HCT116 (cell line): Measurements from ENCODE around the gene SLC2A14. TPM values are rescaled to one million over a fixed set of nuclear protein-coding genes. Genes with fewer than 3 reads are reported as not detected.

Experiments used
- ATAC-seq: fragments of 200-7000 bp; cut with Tn5 transposase; 2 replicates; pipeline ENCODE4 v1.9.1; 2020; ENCODE audit warnings: mild to moderate bottlenecking, moderate library complexity
- BruUV-seq: library from RNA; stranded (reverse); fragments of 400-500 nt; replicated peaks from 2 replicates; lab custom pipeline; 2021; lab: Mats Ljungman, UMichigan
- CTCF ChIA-PET: fragments of 300-600 bp; sonication (Branson Sonifier 250); formaldehyde crosslinking; loops from one replicate; lab custom pipeline; 2021; ENCODE audit warnings: antibody characterized with exemption; lab: Charles Lee
- POLR2A ChIA-PET: fragments of 300-600, 350-600 bp; sonication (Branson Sonifier 250); formaldehyde crosslinking; loops from one replicate; lab custom pipeline; 2021; ENCODE audit warnings: antibody characterized with exemption; lab: Charles Lee
- RAD21 ChIA-PET, 2 experiments: fragments of 300-600 bp; sonication (Branson Sonifier 250); formaldehyde crosslinking; loops; one replicate each; lab custom pipeline; 2023; ENCODE audit warnings: low total read pairs in 2 of 2; ENCODE audit not compliant: uncharacterized antibody in 2 of 2, unreplicated experiment in 2 of 2, low non-redundant PET in 1 of 2; lab: Charles Lee
- DNase-seq: peaks from one replicate; pipeline ENCODE4 v3.0.0-alpha.2; 2010; ENCODE audit warnings: low read depth, low spot score
- H2AFZ ChIP-seq: fragments of 200-600 bp; shearing (Covaris generic), sonication (generic); 2 replicates; pipeline ENCODE4 v1.6.1; 2017; ENCODE audit warnings: low read depth, mixed run types, mixed read lengths, antibody characterized with exemption, low read length; ENCODE audit not compliant: poor library complexity, severe bottlenecking
- H3K27ac ChIP-seq: 2 replicates; pipeline ENCODE4 v1.5.1; 2012; ENCODE audit warnings: low read depth, low read length
- H3K27me3 ChIP-seq: fragments of 200-600 bp; sonication (generic); 2 replicates; pipeline ENCODE4 v1.6.1; 2016; ENCODE audit warnings: mixed run types, low read length, mixed read lengths; ENCODE audit not compliant: insufficient read depth
- H3K36me3 ChIP-seq, 2 experiments: fragments of 200-500 bp in 1 of 2; fragments of 200-600 bp in 1 of 2; sonication (Bioruptor generic) in 1 of 2; sonication (generic) in 1 of 2; 2 replicates each; pipeline versions ENCODE4 v1.5.1 to v1.6.1; 2014 to 2016; ENCODE audit warnings: low read length in 2 of 2, inconsistent platforms in 1 of 2, mixed read lengths in 1 of 2, mixed run types in 1 of 2; ENCODE audit not compliant: insufficient read depth in 2 of 2, control insufficient read depth in 1 of 2
- H3K4me1 ChIP-seq, 2 experiments: fragments of 200-600 bp in 1 of 2; sonication (generic) in 1 of 2; 2 replicates each; pipeline versions ENCODE4 v1.5.1 to v1.6.1; 2012 to 2017; ENCODE audit warnings: low read length in 2 of 2, inconsistent platforms in 1 of 2, mild to moderate bottlenecking in 1 of 2, mixed read lengths in 1 of 2, mixed run types in 1 of 2, moderate library complexity in 1 of 2; ENCODE audit not compliant: insufficient read depth in 2 of 2, control insufficient read depth in 1 of 2
- H3K4me2 ChIP-seq: fragments of 200-600 bp; sonication (generic); 2 replicates; pipeline ENCODE4 v1.6.1; 2017; ENCODE audit warnings: mixed run types, low read length, mixed read lengths
- H3K4me3 ChIP-seq, 2 experiments: fragments of 200-600 bp in 1 of 2; sonication (generic) in 1 of 2; replicated peaks in 1 of 2; 2 replicates each; pipeline ENCODE4 v1.5.1; 2011 to 2016; ENCODE audit warnings: low read length in 2 of 2, control low read depth in 1 of 2, low read depth in 1 of 2, mild to moderate bottlenecking in 1 of 2, mixed read lengths in 1 of 2, mixed run types in 1 of 2
- H3K79me2 ChIP-seq: fragments of 200-600 bp; sonication (generic); 2 replicates; pipeline ENCODE4 v1.6.1; 2017; ENCODE audit warnings: mild to moderate bottlenecking, mixed run types, low read length, moderate library complexity, mixed read lengths; ENCODE audit not compliant: insufficient read depth
- H3K9ac ChIP-seq: fragments of 200-600 bp; sonication (generic); 2 replicates; pipeline ENCODE4 v1.6.1; 2016; ENCODE audit warnings: low read length, mixed read lengths
- H3K9me2 ChIP-seq: fragments of 200-600 bp; sonication (generic), shearing (Covaris generic); 2 replicates; pipeline ENCODE4 v1.6.1; 2017; ENCODE audit warnings: mixed run types, mild to moderate bottlenecking, moderate library complexity; ENCODE audit not compliant: insufficient read depth
- H3K9me3 ChIP-seq, 2 experiments: fragments of 200-500 bp in 1 of 2; fragments of 200-600 bp in 1 of 2; sonication (Bioruptor generic) in 1 of 2; sonication (generic) in 1 of 2; 2 replicates each; pipeline ENCODE4 v1.6.1; 2014 to 2017; ENCODE audit warnings: low read length in 2 of 2, mixed read lengths in 2 of 2, inconsistent platforms in 1 of 2, low read depth in 1 of 2, mild to moderate bottlenecking in 1 of 2, mixed run types in 1 of 2, moderate library complexity in 1 of 2; ENCODE audit not compliant: control insufficient read depth in 1 of 2, insufficient read depth in 1 of 2
- H4K20me1 ChIP-seq: fragments of 200-600 bp; sonication (generic), shearing (Covaris generic); 2 replicates; pipeline ENCODE4 v1.6.1; 2017; ENCODE audit warnings: mixed run types, mild to moderate bottlenecking, moderate library complexity; ENCODE audit not compliant: insufficient read depth
- CBX3 ChIP-seq: IDR thresholded peaks from 2 replicates; pipeline ENCODE4 v1.6.1; 2012; ENCODE audit warnings: low read depth
- EGR1 ChIP-seq: IDR thresholded peaks from 2 replicates; pipeline ENCODE4 v1.6.1; 2012; ENCODE audit warnings: low read depth
- EZH2phosphoT487 ChIP-seq: fragments of 200-600 bp; IDR thresholded peaks from 2 replicates; pipeline ENCODE4 v1.6.1; 2018; ENCODE audit warnings: antibody characterized with exemption, borderline replicate concordance
- FOSL1 ChIP-seq: IDR thresholded peaks from 2 replicates; pipeline ENCODE4 v1.6.1; 2012; ENCODE audit warnings: low read depth
- RAD21 ChIP-seq: IDR thresholded peaks from 2 replicates; pipeline ENCODE4 v1.6.1; 2012; ENCODE audit warnings: low read depth, mild to moderate bottlenecking
- SP1 ChIP-seq: IDR thresholded peaks from 2 replicates; pipeline ENCODE4 v1.6.1; 2012; ENCODE audit warnings: low read depth
- SRF ChIP-seq: IDR thresholded peaks from 2 replicates; pipeline ENCODE4 v1.6.1; 2012; ENCODE audit warnings: low read depth
- TCF7L2 ChIP-seq: IDR thresholded peaks from 2 replicates; pipeline ENCODE4 v1.7.0; 2011; ENCODE audit warnings: borderline replicate concordance, inconsistent platforms; ENCODE audit not compliant: insufficient read depth, insufficient read length; ENCODE audit errors: extremely low read depth
- ZFX ChIP-seq: fragments of 450-650 bp; IDR thresholded peaks from 2 replicates; pipeline ENCODE4 v1.6.1; 2017
- ZNF274 ChIP-seq: fragments of 200-500 bp; sonication (Bioruptor generic); IDR thresholded peaks from 2 replicates; pipeline ENCODE4 v1.6.1; 2014; ENCODE audit warnings: mild to moderate bottlenecking, low read depth, low read length, inconsistent platforms
- intact Hi-C: fragments of 100-400 bp; cut with micrococcal nuclease; formaldehyde crosslinking; loops from 2 replicates; pipeline ENCODE4 v1.10.0; 2022
- total RNA-seq: library from RNA; stranded (reverse); gene quantifications from one replicate; pipeline ENCODE4 v1.2.1, GENCODE V29; 2021; ENCODE audit not compliant: unreplicated experiment
- TF ChIP-seq, protein P1 (sequence below): IDR thresholded peaks from 2 replicates; pipeline ENCODE4 v1.6.1; 2012
- TF ChIP-seq, protein P2 (sequence below): IDR thresholded peaks from 2 replicates; pipeline ENCODE4 v1.6.1; 2012; ENCODE audit warnings: low read depth

The SLC2A14 gene
- total RNA-seq, 1 experiment from 2014 or later: not detected

DNA sequence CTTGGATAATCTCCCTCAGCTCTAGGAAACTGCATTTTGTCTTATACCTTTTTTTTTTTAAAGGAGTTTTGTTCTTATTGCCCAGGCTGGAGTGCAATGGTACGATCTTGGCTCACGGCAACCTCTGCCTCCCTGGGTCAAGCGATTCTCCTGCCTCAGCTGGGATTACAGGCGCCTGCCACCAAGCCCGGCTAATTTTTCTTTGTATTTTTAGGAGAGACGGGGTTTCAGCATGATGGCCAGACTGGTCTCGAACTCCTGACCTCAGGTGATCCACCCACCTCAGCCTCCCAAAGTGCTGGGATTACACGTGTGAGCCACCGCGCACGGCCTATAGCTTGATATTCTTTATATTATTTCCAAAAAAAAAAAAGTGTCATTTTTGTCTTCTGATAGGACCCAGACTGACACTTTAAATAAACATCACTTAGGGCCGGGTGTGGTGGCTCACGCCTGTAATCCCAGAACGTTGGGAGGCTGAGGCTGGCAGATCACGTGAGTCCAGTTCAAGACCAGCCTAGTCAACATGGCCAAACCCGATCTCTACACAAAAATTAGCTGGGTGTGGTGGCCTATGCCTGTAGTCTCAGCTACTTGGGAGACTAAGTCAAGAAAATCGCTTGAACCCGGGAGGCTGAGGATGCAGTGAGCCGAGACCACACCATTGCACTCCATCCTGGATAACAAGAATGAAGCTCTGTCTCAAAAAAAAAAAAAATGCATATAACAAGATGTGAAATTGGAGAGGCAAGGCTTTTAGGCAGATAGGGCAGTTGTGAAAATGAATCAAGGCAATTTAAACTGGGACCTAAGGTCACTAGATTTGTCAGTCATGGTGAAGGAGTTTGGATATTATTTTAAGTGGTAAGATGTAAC is 44.9 kb upstream of the SLC2A14 start:
- intact Hi-C loops: no loop called here
- no peak overlapping the region for H3K9ac ChIP-seq
- no TSS peak for BruUV-seq
- H3K36me3 ChIP-seq: no peaks in the 10 kb centered on the region
- H3K4me1 ChIP-seq: no peaks in the 10 kb centered on the region
- CTCF ChIA-PET: interaction anchor here (2.5 kb wide), 1 partner anchor 16 kb away, joined by 9 read pairs; no protein-coding TSS in a partner anchor
- H3K4me3 ChIP-seq: no peak overlapping the region
- H3K4me2 ChIP-seq: no peak overlapping the region
- no peak overlapping the region for H2AFZ ChIP-seq
- RAD21 ChIA-PET: no interaction called here
- H3K27ac ChIP-seq: no peak overlapping the region
- POLR2A ChIA-PET: no interaction called here
- H4K20me1 ChIP-seq: no peaks in the 10 kb centered on the region
- no peak for DNase-seq
- ATAC-seq: no peak
- no peaks in the 10 kb centered on the region for H3K9me3 ChIP-seq
- no peaks in the 10 kb centered on the region for H3K79me2 ChIP-seq
- no peak for TF ChIP-seq ZNF274
- no peaks in the 10 kb centered on the region for H3K27me3 ChIP-seq
- no peaks in the 10 kb centered on the region for H3K9me2 ChIP-seq

DNA sequence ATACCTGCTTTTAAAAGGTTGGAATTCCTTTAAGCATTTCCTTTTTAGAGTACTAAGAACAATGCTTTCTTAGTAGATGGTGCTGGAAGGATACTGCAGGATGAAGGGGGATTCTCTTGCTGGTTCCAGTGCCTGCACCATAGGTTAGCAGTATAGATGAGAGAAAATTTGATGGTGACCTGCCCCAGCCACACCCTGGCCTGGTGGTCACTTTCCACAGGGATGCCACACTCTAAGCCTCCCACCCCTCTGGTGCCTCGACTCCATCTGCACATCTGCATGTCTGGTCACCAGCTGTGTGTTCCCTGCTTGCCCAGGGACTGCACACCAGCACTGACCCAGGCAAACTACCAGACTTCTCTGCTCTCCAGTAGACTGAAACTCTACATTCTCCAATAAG is 44.2 kb upstream of the SLC2A14 start:
- H3K36me3 ChIP-seq: no peaks in the 10 kb centered on the region
- no peak overlapping the region for H3K27ac ChIP-seq
- no peaks in the 10 kb centered on the region for H3K4me1 ChIP-seq
- RAD21 ChIA-PET: no interaction called here
- no peak overlapping the region for H3K4me2 ChIP-seq
- intact Hi-C loops: no loop called here
- H2AFZ ChIP-seq: no peak overlapping the region
- no peaks in the 10 kb centered on the region for H3K27me3 ChIP-seq
- BruUV-seq: no TSS peak
- H4K20me1 ChIP-seq: no peaks in the 10 kb centered on the region
- DNase-seq: no peak
- no peaks in the 10 kb centered on the region for H3K9me3 ChIP-seq
- ATAC-seq: no peak
- POLR2A ChIA-PET: no interaction called here
- CTCF ChIA-PET: no interaction called here
- no peak overlapping the region for H3K4me3 ChIP-seq
- no peaks in the 10 kb centered on the region for H3K79me2 ChIP-seq
- no peaks in the 10 kb centered on the region for H3K9me2 ChIP-seq
- no peak overlapping the region for H3K9ac ChIP-seq
- TF ChIP-seq, protein P1, sequence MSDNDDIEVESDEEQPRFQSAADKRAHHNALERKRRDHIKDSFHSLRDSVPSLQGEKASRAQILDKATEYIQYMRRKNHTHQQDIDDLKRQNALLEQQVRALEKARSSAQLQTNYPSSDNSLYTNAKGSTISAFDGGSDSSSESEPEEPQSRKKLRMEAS: no peak
- TF ChIP-seq SRF: no peak
- no peak for TF ChIP-seq ZFX
- TF ChIP-seq CBX3: no peak
- TF ChIP-seq EGR1: no peak
- no peak for TF ChIP-seq RAD21
- TF ChIP-seq FOSL1: no peak
- TF ChIP-seq SP1: no peak
- TF ChIP-seq EZH2phosphoT487: no peak
- TF ChIP-seq TCF7L2: no peak
- TF ChIP-seq, protein P2, sequence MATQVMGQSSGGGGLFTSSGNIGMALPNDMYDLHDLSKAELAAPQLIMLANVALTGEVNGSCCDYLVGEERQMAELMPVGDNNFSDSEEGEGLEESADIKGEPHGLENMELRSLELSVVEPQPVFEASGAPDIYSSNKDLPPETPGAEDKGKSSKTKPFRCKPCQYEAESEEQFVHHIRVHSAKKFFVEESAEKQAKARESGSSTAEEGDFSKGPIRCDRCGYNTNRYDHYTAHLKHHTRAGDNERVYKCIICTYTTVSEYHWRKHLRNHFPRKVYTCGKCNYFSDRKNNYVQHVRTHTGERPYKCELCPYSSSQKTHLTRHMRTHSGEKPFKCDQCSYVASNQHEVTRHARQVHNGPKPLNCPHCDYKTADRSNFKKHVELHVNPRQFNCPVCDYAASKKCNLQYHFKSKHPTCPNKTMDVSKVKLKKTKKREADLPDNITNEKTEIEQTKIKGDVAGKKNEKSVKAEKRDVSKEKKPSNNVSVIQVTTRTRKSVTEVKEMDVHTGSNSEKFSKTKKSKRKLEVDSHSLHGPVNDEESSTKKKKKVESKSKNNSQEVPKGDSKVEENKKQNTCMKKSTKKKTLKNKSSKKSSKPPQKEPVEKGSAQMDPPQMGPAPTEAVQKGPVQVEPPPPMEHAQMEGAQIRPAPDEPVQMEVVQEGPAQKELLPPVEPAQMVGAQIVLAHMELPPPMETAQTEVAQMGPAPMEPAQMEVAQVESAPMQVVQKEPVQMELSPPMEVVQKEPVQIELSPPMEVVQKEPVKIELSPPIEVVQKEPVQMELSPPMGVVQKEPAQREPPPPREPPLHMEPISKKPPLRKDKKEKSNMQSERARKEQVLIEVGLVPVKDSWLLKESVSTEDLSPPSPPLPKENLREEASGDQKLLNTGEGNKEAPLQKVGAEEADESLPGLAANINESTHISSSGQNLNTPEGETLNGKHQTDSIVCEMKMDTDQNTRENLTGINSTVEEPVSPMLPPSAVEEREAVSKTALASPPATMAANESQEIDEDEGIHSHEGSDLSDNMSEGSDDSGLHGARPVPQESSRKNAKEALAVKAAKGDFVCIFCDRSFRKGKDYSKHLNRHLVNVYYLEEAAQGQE: no peak
